Fibroblast of the aortic adventitia (primary cell): ENCODE measurements around the gene DYRK1A. TPM values are rescaled to one million over a fixed set of nuclear protein-coding genes. Genes with fewer than 3 reads are reported as not detected.
A peak's percentile ranks its signal among the peaks of the same experiment; 100 is the strongest.

Experiments used
- DNase-seq: peaks from one replicate; pipeline ENCODE4 v3.0.0-alpha.2; 2010; ENCODE audit warnings: low read depth
- H3K4me3 ChIP-seq: 2 replicates; pipeline ENCODE4 v1.5.1; 2011; ENCODE audit warnings: low read depth, mild to moderate bottlenecking, control low read depth, low read length, moderate library complexity
- CTCF ChIP-seq: IDR thresholded peaks from 2 replicates; pipeline ENCODE4 v1.5.1; 2011; ENCODE audit warnings: mild to moderate bottlenecking, low read length, control low read depth, inconsistent platforms; ENCODE audit not compliant: insufficient read depth
- total RNA-seq: library from RNA; depleted of rRNA; stranded (reverse); fragments of >200 nt; gene quantifications from 2 replicates; pipeline ENCODE4 v1.2.3, GENCODE V29; 2012; ENCODE audit warnings: low replicate concordance

DYRK1A gene
- total RNA-seq, 1 donor: 80.2 TPM

DNA sequence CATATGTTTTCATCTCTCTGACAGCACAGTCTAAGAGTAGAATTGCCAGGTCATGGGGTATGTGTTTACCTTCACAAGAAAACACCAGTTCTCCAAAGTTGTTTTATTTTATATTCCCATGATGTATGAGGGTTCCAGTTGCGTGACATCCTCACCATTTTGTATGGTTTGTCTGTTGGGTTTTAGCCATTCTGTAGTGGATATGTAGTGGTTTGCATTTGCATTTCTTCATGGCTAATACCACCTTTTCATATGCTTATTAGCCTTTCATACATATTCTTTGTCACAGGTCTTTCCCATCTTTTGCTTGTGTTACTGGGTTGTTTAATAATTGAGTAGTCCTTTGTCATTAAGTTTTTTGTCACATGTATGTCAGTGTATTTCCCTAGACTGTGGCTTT, 132.1 kb downstream of the DYRK1A start:
- no peak for DNase-seq
- no peak overlapping the region for H3K4me3 ChIP-seq
- TF ChIP-seq CTCF: no peak

- TF ChIP-seq CTCF: no peak
- no peak overlapping the region for H3K4me3 ChIP-seq
- no peak for DNase-seq
These were observed 136.4 kb downstream of the DYRK1A start for GRCh38 chr21:37502947-37503346.

DNA sequence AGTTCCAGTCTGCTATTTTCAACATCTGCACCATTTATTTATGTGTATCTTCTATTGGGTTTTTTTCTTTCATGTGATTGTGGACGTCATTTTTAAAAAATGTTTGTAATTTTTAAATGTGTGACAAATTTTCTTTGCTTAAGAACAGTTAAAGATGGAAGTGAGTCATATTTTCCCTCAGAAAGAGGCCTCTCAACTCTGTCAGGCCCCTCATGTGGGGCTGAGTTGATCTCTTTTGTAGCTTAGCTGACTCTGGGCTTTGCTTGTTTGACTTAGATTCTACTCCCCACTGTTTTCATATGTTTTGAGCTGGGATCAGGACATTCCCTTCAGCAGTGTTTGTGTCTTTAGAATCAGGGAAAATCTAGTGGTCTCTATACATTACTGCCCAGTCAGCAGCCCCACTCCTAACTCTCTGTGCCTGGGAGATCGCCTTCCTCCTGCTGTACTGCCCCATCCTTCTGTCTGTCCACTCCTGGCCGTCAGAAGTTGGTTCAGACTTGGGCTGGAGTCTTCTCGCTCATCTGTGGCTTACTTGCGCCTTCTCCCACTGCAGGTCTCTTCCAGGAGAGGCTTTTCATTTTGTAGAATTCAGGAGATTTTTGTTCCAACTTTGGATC, 137.4 kb downstream of the DYRK1A start:
- peak; percentile 39 for DNase-seq
- no peak overlapping the region for H3K4me3 ChIP-seq
- no peak for TF ChIP-seq CTCF

DNA sequence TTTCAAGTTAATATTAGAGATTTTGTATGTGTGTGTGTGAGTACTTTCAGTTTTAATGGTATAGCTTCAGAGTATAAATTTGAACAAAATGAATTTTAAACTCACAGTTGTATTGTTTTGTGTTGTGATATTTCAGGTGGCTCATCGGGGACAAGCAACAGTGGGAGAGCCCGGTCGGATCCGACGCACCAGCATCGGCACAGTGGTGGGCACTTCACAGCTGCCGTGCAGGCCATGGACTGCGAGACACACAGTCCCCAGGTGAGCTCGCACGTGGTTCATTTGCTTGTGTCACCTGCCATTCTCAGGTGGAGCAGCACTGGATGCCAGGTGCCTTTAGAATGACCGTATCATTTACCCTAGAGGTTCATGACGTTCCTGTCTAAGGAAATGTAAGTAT, 139.4 kb downstream of the DYRK1A start:
- no peak overlapping the region for H3K4me3 ChIP-seq
- no peak for DNase-seq
- no peak for TF ChIP-seq CTCF

DNA sequence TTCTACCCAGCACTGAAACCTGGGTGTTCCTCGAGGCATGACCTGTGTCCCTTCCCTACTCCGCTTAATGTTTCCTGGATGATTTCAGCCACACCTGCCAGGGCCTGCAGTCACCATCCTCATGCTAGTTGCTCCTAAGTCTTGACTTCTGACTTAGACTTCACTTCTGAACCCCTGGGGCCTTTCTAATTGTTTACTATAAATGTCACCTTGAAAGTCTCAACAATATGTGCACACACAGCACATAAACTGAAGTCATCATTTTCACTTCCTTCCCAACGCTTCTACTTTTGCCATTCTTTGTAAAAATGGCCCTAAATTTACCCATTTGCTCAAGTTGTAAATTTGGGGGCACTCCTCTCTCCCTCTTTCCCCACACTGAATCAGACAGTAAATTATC, 141.1 kb downstream of the DYRK1A start:
- no peak for DNase-seq
- no peak overlapping the region for H3K4me3 ChIP-seq
- no peak for TF ChIP-seq CTCF

DNA sequence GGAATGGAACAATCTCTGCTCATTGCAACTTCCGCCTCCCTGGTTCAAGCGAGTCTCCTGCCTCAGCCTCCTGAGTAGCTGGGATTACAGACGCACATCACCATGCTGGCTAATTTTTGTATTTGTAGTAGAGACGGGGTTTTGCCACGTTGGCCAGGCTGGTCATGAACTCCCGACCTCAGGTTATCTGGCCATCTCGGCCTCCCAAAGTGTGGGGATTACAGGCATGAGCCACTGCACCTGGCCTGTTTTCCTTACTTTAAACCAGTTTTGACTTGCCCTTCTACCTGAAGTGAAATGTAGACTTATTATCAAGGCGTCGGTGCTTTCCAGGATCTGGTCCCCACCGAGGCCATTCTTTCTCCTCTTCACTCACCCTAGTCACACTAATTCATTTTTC, 141.8 kb downstream of the DYRK1A start:
- DNase-seq: no peak
- no peak overlapping the region for H3K4me3 ChIP-seq
- TF ChIP-seq CTCF: no peak

DNA sequence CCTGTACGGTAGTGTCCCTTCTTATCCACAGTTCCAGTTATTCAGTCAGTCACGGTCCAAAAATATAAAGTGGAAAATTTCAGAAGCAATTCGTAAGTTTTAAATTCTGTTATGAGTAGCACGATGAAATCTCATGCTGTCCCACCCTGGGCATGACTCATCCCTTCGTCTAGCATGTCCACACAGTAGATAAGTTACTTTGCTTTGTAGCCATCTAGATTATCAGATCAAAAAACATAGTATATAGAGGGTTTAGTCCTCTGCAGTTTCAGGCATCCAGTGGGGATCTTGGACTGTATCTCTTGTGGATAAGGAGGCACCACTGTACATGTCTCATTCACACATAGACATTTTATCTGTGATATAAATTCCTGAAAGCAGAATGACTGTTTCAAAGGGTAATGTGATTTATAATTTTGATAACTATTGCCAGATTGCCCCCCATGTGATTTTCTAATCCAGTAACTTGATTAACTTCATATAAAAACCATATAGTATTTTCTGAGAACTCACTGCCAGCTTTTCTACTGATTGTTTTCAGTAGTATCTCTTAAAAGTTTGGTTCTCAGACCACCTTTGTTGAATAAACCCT, 143.3 kb downstream of the DYRK1A start:
- H3K4me3 ChIP-seq: no peak overlapping the region
- peak; percentile 64 for DNase-seq

More for the DNA sequence above, 143.3 kb downstream of the DYRK1A start:
- TF ChIP-seq CTCF: no peak
